ENCODE data around the gene STH. TPM values are rescaled to one million over a fixed set of nuclear protein-coding genes. Genes with fewer than 3 reads are reported as not detected.

The STH gene
- total and polyA plus RNA-seq, 9 of the 15 experiments (the other 6 are each of a cell fraction or from before 2014, with no cell fraction given) = not detected

DNA sequence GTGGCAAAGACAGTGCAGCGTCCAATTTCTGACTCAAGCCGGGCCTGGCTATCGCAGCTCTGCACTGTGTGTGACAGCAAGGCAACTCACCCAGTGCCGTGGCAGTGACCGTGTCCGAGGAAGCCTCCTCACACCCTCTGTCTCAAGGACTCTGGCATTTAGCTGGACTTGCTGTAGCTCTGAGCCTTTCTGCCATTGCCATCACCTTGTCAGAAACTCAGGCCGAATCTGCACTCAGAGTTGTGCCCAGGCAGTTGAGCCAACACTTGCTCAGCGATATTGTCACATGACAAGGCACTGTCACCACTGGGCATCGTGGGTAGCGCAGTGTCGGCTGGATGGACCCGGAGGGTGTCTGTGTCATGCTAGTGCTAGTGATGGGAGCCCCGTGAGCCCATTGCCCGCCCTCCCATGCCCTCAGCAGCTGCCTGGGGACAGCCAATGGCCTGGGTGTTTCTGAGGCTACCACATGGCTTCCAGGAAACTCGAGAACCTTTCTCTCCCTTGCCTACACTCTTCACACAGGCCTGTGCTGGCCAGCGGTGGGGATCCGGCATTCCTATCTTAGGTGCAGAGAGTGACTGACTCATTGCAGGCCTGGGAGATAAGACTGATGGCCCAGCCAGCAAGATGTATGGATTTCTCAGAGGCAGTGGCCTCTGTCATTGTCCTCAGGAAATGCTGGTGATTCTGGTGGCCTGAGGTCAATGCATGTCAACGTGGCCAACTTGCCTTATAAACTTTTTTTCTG lies 22.1 kb upstream of the STH start (continued):
- TF ChIP-seq POLR2B (IDR thresholded peaks at IDR 0.05; ENCODE audit: low read depth, partially characterized antibody) (no peak), ZBTB17 (CRISPR knock-in tag; IDR thresholded peaks at IDR 0.05) (peak; percentile 84), PHF8 (IDR thresholded peaks at IDR 0.05; ENCODE audit: borderline replicate concordance, low read length) (peak; percentile 27; the same call in 1 of the 2 replicates), MIER1 (IDR thresholded peaks at IDR 0.05; ENCODE audit: low read depth) (no peak), COPS2 (conservative IDR thresholded peaks at IDR 0.05) (no peak), SMARCA4 (IDR thresholded peaks at IDR 0.05) (peak; percentile 98), ZNF778 (CRISPR knock-in tag; IDR thresholded peaks at IDR 0.05) (no peak), MBD2 (IDR thresholded peaks at IDR 0.05; ENCODE audit: borderline replicate concordance, low read depth) (peak; percentile 66; the same call in 1 of the 2 replicates), ZNF140 (CRISPR knock-in tag; IDR thresholded peaks at IDR 0.05) (no peak), ZFX (CRISPR knock-in tag; IDR thresholded peaks at IDR 0.05) (peak; percentile 72; the same call in 1 of the 2 replicates), MTA3 (IDR thresholded peaks at IDR 0.05; ENCODE audit: borderline replicate concordance) (peak; percentile 71), RBM34 (IDR thresholded peaks at IDR 0.05; ENCODE audit: borderline replicate concordance, insufficient read depth, low read length) (no peak), MAFK (IDR thresholded peaks at IDR 0.05; ENCODE audit: low read length) (peak; percentile 66), FOS (IDR thresholded peaks at IDR 0.05; ENCODE audit: extremely low read depth, insufficient read length) (peak; percentile 21), MAFF (IDR thresholded peaks at IDR 0.05; ENCODE audit: low read length) (peak; percentile 71), RAD51 (IDR thresholded peaks at IDR 0.05; ENCODE audit: borderline replicate concordance, low read depth) (peak; percentile 65; the same call in 1 of the 2 replicates)
- TF ChIP-seq, protein P1, sequence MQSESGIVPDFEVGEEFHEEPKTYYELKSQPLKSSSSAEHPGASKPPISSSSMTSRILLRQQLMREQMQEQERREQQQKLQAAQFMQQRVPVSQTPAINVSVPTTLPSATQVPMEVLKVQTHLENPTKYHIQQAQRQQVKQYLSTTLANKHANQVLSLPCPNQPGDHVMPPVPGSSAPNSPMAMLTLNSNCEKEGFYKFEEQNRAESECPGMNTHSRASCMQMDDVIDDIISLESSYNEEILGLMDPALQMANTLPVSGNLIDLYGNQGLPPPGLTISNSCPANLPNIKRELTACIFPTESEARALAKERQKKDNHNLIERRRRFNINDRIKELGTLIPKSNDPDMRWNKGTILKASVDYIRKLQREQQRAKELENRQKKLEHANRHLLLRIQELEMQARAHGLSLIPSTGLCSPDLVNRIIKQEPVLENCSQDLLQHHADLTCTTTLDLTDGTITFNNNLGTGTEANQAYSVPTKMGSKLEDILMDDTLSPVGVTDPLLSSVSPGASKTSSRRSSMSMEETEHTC (IDR thresholded peaks at IDR 0.05) = peak; percentile 42; the same call in 1 of the 2 replicates
- TF ChIP-seq, protein P2, sequence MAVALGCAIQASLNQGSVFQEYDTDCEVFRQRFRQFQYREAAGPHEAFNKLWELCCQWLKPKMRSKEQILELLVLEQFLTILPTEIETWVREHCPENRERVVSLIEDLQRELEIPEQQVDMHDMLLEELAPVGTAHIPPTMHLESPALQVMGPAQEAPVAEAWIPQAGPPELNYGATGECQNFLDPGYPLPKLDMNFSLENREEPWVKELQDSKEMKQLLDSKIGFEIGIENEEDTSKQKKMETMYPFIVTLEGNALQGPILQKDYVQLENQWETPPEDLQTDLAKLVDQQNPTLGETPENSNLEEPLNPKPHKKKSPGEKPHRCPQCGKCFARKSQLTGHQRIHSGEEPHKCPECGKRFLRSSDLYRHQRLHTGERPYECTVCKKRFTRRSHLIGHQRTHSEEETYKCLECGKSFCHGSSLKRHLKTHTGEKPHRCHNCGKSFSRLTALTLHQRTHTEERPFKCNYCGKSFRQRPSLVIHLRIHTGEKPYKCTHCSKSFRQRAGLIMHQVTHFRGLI (CRISPR knock-in tag; IDR thresholded peaks at IDR 0.05) = no peak
- TF ChIP-seq, protein P3, sequence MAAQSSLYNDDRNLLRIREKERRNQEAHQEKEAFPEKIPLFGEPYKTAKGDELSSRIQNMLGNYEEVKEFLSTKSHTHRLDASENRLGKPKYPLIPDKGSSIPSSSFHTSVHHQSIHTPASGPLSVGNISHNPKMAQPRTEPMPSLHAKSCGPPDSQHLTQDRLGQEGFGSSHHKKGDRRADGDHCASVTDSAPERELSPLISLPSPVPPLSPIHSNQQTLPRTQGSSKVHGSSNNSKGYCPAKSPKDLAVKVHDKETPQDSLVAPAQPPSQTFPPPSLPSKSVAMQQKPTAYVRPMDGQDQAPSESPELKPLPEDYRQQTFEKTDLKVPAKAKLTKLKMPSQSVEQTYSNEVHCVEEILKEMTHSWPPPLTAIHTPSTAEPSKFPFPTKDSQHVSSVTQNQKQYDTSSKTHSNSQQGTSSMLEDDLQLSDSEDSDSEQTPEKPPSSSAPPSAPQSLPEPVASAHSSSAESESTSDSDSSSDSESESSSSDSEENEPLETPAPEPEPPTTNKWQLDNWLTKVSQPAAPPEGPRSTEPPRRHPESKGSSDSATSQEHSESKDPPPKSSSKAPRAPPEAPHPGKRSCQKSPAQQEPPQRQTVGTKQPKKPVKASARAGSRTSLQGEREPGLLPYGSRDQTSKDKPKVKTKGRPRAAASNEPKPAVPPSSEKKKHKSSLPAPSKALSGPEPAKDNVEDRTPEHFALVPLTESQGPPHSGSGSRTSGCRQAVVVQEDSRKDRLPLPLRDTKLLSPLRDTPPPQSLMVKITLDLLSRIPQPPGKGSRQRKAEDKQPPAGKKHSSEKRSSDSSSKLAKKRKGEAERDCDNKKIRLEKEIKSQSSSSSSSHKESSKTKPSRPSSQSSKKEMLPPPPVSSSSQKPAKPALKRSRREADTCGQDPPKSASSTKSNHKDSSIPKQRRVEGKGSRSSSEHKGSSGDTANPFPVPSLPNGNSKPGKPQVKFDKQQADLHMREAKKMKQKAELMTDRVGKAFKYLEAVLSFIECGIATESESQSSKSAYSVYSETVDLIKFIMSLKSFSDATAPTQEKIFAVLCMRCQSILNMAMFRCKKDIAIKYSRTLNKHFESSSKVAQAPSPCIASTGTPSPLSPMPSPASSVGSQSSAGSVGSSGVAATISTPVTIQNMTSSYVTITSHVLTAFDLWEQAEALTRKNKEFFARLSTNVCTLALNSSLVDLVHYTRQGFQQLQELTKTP (IDR thresholded peaks at IDR 0.05; ENCODE audit: low read depth in 1 of 2, partially characterized antibody in 2 of 2) = peak in 1 of 2 experiments; percentile 18
- TF ChIP-seq, protein P4, sequence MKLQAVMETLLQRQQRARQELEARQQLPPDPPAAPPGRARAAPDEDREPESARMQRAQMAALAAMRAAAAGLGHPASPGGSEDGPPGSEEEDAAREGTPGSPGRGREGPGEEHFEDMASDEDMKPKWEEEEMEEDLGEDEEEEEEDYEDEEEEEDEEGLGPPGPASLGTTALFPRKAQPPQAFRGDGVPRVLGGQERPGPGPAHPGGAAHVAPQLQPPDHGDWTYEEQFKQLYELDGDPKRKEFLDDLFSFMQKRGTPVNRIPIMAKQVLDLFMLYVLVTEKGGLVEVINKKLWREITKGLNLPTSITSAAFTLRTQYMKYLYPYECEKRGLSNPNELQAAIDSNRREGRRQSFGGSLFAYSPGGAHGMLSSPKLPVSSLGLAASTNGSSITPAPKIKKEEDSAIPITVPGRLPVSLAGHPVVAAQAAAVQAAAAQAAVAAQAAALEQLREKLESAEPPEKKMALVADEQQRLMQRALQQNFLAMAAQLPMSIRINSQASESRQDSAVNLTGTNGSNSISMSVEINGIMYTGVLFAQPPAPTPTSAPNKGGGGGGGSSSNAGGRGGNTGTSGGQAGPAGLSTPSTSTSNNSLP (IDR thresholded peaks at IDR 0.05; ENCODE audit: borderline replicate concordance, low read depth, low read length) = 0 out of 2 replicates have a peak, but pooled peaks have one; percentile 67

Measured in K562 (cell line).